Keratinocyte (primary cell): ENCODE measurements around the gene PTPRN2. TPM values are rescaled to one million over a fixed set of nuclear protein-coding genes. Genes with fewer than 3 reads are reported as not detected.

Experiments
- DNase-seq: peaks from one replicate; pipeline ENCODE4 v3.0.0-alpha.2; 2011; ENCODE audit warnings: low read depth, missing footprints, low spot score
- FAIRE-seq: peaks from 2 replicates; lab custom pipeline; 2011; peaks lifted over from hg19 to GRCh38; lab: Jason Lieb, UNC
- H2AFZ ChIP-seq: 2 replicates; pipeline ENCODE4 v1.6.0; 2012; ENCODE audit warnings: low read length, control low read depth, inconsistent platforms; ENCODE audit not compliant: control insufficient read depth
- H3K27ac ChIP-seq: 2 replicates; pipeline ENCODE4 v1.5.1; 2011; ENCODE audit warnings: low read length; ENCODE audit not compliant: control insufficient read depth, insufficient read depth
- H3K27me3 ChIP-seq: 3 replicates; pipeline ENCODE4 v1.6.0; 2011; ENCODE audit warnings: low read length; ENCODE audit not compliant: control insufficient read depth, insufficient read depth; ENCODE audit errors: extremely low read depth
- H3K36me3 ChIP-seq, 2 experiments: 2 replicates in 1 of 2; 3 replicates in 1 of 2; pipeline ENCODE4 v1.5.1; 2011; ENCODE audit warnings: low read length in 2 of 2, mild to moderate bottlenecking in 1 of 2; ENCODE audit not compliant: control insufficient read depth in 2 of 2, insufficient read depth in 2 of 2; ENCODE audit errors: extremely low read depth in 1 of 2
- H3K4me1 ChIP-seq: 3 replicates; pipeline ENCODE4 v1.5.1; 2011; ENCODE audit warnings: low read length; ENCODE audit not compliant: control insufficient read depth, insufficient read depth; ENCODE audit errors: extremely low read depth
- H3K4me2 ChIP-seq: 3 replicates; pipeline ENCODE4 v1.6.0; 2011; ENCODE audit warnings: low read depth, low read length; ENCODE audit not compliant: control insufficient read depth, insufficient read depth; ENCODE audit errors: extremely low read depth
- H3K4me3 ChIP-seq, 3 experiments: fragments of 200-600 bp in 1 of 3; sonication (generic) in 1 of 3; 2 replicates in 2 of 3; 3 replicates in 1 of 3; pipeline ENCODE4 v1.5.1; 2011 to 2016; ENCODE audit warnings: low read length in 3 of 3, mild to moderate bottlenecking in 3 of 3, control low read depth in 2 of 3, inconsistent platforms in 1 of 3, low read depth in 1 of 3, mixed read lengths in 1 of 3, mixed run types in 1 of 3, moderate library complexity in 1 of 3; ENCODE audit not compliant: control insufficient read depth in 2 of 3, insufficient read depth in 2 of 3; ENCODE audit errors: extremely low read depth in 1 of 3
- H3K79me2 ChIP-seq: 2 replicates; pipeline ENCODE4 v1.6.0; 2012; ENCODE audit warnings: low read length; ENCODE audit not compliant: control insufficient read depth, insufficient read depth
- H3K9ac ChIP-seq: 3 replicates; pipeline ENCODE4 v1.6.0; 2011; ENCODE audit warnings: low read length; ENCODE audit not compliant: control insufficient read depth, insufficient read depth; ENCODE audit errors: extremely low read depth
- H3K9me1 ChIP-seq: 3 replicates; pipeline ENCODE4 v1.6.0; 2011; ENCODE audit warnings: low read length; ENCODE audit not compliant: control insufficient read depth, insufficient read depth; ENCODE audit errors: extremely low read depth
- H3K9me3 ChIP-seq: 2 replicates; pipeline ENCODE4 v1.5.1; 2012; ENCODE audit warnings: low read depth, low read length; ENCODE audit not compliant: control insufficient read depth
- H4K20me1 ChIP-seq: 3 replicates; pipeline ENCODE4 v1.6.0; 2011; ENCODE audit warnings: low read length; ENCODE audit not compliant: control insufficient read depth, insufficient read depth; ENCODE audit errors: extremely low read depth
- EZH2 ChIP-seq: IDR thresholded peaks from one replicate; pipeline ENCODE4 v1.6.1; 2012; ENCODE audit warnings: inconsistent platforms, mild to moderate bottlenecking, low read length, moderate library complexity
- dilution Hi-C: fragments of 300-500 bp; cut with MboI; formaldehyde crosslinking; loops from one replicate; pipeline ENCODE4 v1.7.0; 2020; ENCODE audit warnings: low sequenced_read_pairs; ENCODE audit not compliant: extremely low pct_ligation_motif_present
- polyA plus RNA-seq, 5 experiments: library from polyadenylated mRNA; depleted of rRNA in 3 of 5; stranded (reverse) in 3 of 5; stranded (forward) in 1 of 5; unstranded in 1 of 5; fragments of >200 nt; gene quantifications; 1 replicate in 1 of 5; 2 replicates in 3 of 5; 3 replicates in 1 of 5; pipeline versions ENCODE4 v1.2.1 to v1.2.3, GENCODE V29; 2011 to 2012; ENCODE audit warnings: missing spikeins in 2 of 5, low read depth in 1 of 5, low replicate concordance in 1 of 5
- TF ChIP-seq, protein P1 (sequence below), 3 experiments: IDR thresholded peaks in 1 of 3; conservative IDR thresholded peaks in 1 of 3; optimal IDR thresholded peaks in 1 of 3; 2 replicates in 2 of 3; 3 replicates in 1 of 3; pipeline versions ENCODE3 to v1.5.1; 2011; ENCODE audit warnings: low read length in 3 of 3, mild to moderate bottlenecking in 3 of 3, moderate library complexity in 2 of 3, control low read depth in 1 of 3, inconsistent platforms in 1 of 3; ENCODE audit not compliant: insufficient read depth in 2 of 3; ENCODE audit errors: extremely low read depth in 1 of 3

PTPRN2 gene
- polyA plus RNA-seq, 1 donor (not counting 4 experiments of a cell fraction or from before 2014, with no cell fraction given): not detected

DNA sequence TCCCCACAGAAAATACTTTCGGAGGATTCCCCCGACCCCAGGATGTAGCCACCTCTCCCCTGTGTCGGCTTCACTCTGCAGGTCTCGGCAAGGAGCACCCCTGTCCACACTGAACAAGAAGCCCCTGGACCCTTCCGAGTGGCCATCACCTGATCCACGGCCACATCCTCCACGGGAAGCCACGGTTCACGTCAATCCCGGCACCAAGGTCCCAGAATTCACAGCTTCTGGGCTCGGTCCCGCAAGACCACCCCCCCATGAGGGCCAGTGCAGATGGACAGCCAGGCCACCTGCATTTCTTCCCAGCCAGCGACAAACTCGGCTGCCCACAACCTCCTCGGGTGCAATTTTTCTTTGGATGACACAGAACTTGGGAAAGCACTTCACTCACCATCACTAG lies 199.6 kb downstream of the PTPRN2 start:
- TF ChIP-seq, protein P1, sequence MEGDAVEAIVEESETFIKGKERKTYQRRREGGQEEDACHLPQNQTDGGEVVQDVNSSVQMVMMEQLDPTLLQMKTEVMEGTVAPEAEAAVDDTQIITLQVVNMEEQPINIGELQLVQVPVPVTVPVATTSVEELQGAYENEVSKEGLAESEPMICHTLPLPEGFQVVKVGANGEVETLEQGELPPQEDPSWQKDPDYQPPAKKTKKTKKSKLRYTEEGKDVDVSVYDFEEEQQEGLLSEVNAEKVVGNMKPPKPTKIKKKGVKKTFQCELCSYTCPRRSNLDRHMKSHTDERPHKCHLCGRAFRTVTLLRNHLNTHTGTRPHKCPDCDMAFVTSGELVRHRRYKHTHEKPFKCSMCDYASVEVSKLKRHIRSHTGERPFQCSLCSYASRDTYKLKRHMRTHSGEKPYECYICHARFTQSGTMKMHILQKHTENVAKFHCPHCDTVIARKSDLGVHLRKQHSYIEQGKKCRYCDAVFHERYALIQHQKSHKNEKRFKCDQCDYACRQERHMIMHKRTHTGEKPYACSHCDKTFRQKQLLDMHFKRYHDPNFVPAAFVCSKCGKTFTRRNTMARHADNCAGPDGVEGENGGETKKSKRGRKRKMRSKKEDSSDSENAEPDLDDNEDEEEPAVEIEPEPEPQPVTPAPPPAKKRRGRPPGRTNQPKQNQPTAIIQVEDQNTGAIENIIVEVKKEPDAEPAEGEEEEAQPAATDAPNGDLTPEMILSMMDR (optimal IDR thresholded peaks at IDR 0.05 in 1 of 3, IDR thresholded peaks at IDR 0.05 in 1 of 3, conservative IDR thresholded peaks at IDR 0.05 in 1 of 3; ENCODE audit: extremely low read depth in 1 of 3, insufficient read depth in 2 of 3, low read length in 3 of 3): no peak
- no peak for TF ChIP-seq EZH2
- H3K79me2 ChIP-seq: no peaks in the 10 kb centered on the region
- FAIRE-seq (no peak), DNase-seq (no peak)
- no peaks in the 10 kb centered on the region for H4K20me1 ChIP-seq
- H3K9me3 ChIP-seq: peaks cover 17% of the 10 kb centered on the region
- no peak overlapping the region for H3K9ac ChIP-seq
- no peaks in the 10 kb centered on the region for H3K27me3 ChIP-seq
- H2AFZ ChIP-seq: no peak overlapping the region
- no peaks in the 10 kb centered on the region for H3K9me1 ChIP-seq
- H3K4me1 ChIP-seq: no peaks in the 10 kb centered on the region
- H3K36me3 ChIP-seq: no peaks in the 10 kb centered on the region
- H3K27ac ChIP-seq: no peak overlapping the region
- H3K4me3 ChIP-seq: no peak overlapping the region
- dilution Hi-C loops: no loop called here
- no peak overlapping the region for H3K4me2 ChIP-seq

DNA sequence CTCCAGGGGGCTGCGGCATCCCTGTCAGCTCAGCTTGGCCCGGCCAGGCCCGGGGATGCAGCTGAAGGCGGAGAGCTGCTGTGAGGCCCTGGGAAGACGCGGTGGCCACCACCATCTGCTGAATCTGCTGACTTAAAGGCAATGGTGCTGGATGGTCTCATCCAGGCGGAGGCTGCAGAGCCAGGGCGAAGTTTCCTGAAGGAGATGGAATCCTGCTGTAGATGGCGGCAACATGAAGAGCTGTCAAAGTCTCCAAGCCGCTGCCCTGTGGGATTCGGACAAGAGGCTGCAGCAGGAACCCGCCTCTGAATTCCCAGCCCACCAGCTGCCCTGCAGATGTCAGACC lies 200.1 kb downstream of the PTPRN2 start:
- Histone ChIP-seq H3K4me3 (no peak overlapping the region), H3K4me2 (no peak overlapping the region), H3K9me3 (peaks cover 17% of the 10 kb centered on the region), H4K20me1 (no peaks in the 10 kb centered on the region), H3K9ac (no peak overlapping the region), H3K27me3 (no peaks in the 10 kb centered on the region), H3K27ac (no peak overlapping the region), H3K4me1 (no peaks in the 10 kb centered on the region), H2AFZ (no peak overlapping the region), H3K79me2 (no peaks in the 10 kb centered on the region), H3K9me1 (no peaks in the 10 kb centered on the region), H3K36me3 (no peaks in the 10 kb centered on the region)
- TF ChIP-seq, protein P1 (optimal IDR thresholded peaks at IDR 0.05 in 1 of 3, IDR thresholded peaks at IDR 0.05 in 1 of 3, conservative IDR thresholded peaks at IDR 0.05 in 1 of 3; ENCODE audit: extremely low read depth in 1 of 3, insufficient read depth in 2 of 3, low read length in 3 of 3): no peak
- no peak for TF ChIP-seq EZH2
- dilution Hi-C loops: no loop called here
- DNase-seq (no peak), FAIRE-seq (no peak)
